GM21526 (cell line): ENCODE results near the gene CPED1.
"Not testable (repeated sequence)": the region's sequence is repeated elsewhere in the genome, so short reads cannot be mapped to it uniquely, and the experiment has no call there.

Source experiments
- ATAC-seq: cut with Tn5 transposase; IDR thresholded peaks from one replicate; pipeline ENCODE4 v1.9.1; 2021; ENCODE audit warnings: moderate library complexity; ENCODE audit not compliant: unreplicated experiment, low FRiP score

The CPED1 gene

GRCh38 chr7:121301446-121302213 is 313.1 kb downstream of the CPED1 start:
- ATAC-seq: no peak

- peak; percentile 94 for ATAC-seq
Measured at GRCh38 chr7:121302214-121302745, 313.8 kb downstream of the CPED1 start.

DNA sequence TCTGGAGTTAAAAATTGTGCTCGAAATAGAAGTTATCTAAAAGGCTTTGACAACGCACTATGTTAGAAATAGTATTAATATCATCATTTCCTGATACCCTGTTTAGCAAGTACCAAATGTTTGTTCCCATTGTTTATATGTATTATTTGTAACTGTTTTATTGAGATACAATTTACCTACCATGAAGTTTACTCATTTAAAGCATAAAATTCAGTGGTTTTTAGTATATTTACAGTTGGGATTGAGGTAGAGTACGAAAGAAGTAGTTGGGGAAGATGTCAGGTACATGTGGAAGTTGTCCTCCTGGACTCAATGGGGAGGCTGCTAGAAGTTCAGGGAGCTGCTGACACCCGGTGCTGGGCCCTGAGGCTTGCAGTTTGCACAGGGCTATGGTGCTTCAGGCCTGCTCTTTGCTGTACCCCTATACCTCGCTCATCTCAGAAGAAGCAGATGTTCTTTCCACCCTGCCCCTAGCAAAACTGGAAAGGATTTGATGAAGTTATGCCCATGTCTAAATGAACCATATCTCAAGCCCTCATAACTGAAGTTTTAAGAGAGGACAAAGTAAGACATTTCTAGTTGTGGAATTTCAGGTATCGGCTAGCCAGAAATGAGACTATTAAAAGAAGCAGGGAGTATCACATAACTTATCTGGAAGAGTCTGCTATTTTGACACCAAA is 315.1 kb downstream of the CPED1 start:
- ATAC-seq: no peak

- no peak for ATAC-seq
Measured at GRCh38 chr7:121304102-121304658, 315.7 kb downstream of the CPED1 start.

DNA sequence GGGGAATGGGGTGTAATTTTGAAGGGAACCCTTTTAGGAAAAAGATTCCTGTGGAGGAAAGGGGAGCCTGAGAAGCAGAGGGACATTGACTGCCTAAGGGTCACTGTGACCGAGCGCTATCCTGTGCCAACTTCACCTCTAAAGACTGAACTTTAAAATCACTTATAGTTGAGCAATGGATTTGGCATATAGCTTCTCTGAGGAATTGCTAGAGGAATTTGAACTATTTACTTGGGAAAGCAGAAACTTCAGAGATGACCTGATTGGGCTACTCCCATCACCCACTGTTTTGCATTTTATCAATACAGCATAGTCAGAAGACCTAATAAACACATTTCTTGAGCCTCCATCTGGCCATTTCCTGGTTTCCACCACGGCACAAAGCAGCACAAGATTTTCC is 316.6 kb downstream of the CPED1 start:
- no peak for ATAC-seq

GRCh38 chr7:121306565-121306964 is 318.1 kb downstream of the CPED1 start:
- no peak for ATAC-seq

GRCh38 chr7:121307021-121307574 is 318.6 kb downstream of the CPED1 start:
- ATAC-seq: no peak

DNA sequence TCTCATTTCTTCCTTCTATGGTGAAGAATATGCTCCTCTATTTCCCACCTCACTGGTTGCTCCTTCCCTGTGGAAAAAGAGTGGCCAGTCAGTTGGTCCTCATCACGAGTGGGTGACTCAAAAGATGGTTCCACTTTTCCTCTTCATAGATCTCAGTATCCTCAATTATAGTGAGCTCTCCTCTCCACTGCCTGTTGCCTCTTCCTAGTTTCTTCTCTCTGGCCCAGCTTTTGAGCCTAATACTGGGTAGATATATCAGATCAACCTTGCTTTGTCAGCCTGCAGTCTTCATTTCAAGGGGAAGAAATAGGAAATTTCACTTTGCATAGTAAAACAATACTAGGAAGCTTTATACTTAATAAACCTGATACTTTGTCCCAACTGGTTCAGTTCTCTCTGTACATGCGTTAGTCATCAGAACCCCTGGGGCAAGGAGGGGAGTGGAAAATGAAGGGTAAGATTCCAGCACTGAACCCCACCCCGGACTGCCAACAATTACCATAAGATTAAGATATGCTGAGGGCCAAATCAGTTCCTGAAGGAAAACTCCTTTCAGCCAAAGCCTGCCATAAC is 324.8 kb downstream of the CPED1 start:
- ATAC-seq: no peak

DNA sequence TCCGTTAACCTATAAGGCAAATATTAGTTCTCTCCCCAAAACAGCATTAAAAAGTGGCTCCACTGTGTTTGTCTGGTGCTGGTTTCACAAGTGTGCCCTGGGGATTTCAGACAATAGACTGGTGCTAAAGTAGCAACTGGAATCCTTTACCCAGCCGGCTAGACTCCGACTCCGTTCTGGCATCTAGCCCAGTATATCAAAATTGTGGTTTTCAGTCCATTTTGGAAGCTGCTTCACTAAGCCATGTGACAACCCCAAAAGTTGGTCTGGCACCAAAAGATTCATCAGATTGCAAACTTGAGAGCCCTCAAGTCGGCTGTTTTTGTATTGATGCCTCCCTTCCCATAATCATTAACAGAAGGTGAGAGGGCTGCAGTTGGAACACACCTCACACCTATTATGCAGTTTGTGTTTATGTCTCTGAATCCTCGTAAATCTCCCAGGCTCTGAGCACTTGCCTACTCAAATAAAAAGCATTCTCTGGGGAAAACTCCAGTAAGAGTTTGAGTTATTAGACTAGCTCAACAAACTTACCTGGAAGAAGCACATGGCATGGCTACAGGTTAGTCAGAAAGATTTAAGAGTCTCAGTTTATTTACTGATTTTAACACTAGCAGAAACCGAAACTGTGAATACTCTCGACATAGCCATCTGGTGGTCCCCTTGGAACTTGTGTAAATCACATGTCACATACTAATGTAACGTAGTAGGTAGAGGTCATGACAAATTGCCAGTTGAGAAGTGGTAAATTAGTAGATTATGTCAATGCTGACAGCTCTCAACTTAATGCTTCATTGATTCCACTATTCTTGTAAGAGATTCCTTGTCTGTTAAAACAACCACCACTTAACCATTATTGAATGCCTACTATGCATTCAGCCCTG is 325.5 kb downstream of the CPED1 start:
- ATAC-seq: peak; percentile 98

DNA sequence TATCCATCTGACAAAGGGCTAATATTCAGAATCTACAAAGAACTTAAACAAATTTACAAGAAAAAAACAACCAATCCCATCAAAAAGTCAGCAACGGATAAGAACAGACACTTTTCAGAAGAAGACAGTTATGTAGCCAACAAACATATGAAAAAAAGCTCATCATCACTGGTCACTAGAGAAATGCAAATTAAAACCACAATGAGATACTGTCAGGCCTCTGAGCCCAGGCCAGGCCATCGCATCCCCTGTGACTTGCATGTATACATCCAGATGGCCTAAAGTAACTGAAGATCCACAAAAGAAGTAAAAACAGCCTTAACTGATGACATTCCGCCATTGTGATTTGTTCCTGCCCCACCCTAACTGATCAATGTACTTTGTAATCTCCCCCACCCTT is 326.7 kb downstream of the CPED1 start:
- ATAC-seq: not testable (repeated sequence)

DNA sequence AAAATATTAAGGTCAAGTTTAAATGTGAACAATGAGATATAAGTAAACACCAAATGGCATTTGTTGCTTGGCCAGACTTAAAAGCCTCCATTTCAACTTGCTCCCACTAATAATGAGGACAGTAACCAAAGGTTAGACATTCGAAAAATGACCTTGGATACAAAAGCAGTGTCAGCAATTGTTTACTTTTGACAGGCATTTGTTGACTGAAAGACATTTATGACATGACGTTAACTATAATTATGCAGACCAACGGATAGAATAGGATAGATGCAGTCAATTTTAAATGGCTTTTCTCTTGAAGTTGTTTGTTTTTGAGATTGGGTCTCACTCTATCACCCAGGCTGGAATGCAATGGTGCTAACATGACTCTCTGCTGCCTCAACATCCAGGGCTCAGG is 333.9 kb downstream of the CPED1 start:
- no peak for ATAC-seq

DNA sequence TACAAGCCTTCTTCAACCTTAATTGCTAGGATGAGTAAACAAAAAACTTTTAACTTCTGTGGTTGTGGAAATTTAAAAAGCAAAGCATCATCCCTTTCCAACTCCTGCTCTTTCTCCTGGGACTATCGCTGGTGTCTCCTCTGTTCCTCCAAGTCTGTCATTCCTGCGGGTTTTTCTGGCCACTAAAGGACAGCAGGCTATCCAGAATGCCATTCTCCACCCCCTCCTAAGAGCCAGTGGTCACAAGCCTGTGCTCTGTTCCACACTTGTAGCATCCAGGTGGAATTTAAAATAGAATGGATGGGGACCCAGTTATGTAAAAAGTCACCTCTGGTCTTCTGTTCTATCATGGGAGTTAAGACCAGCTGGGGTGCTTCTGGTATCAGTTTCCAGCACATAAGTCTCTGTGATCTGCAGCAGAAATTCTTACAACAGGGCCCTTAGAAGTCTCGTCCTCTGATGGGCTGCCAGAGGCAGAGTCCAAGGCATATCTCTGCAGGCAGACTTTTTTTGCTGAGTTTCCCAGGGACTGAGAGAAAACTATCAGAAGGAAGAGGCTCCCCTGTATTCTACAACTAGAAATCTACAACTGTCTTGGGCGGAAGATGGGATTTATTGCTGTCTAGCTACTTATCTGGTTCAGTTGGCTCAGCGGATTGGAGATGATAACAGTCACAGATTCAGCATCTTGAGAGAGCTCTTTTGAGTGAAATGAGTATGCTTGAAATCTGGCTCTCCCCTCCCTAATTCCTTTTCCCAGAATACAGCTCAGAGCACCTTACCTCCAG is 335.2 kb downstream of the CPED1 start:
- no peak for ATAC-seq

GRCh38 chr7:121327671-121328070 is 339.2 kb downstream of the CPED1 start:
- no peak for ATAC-seq

DNA sequence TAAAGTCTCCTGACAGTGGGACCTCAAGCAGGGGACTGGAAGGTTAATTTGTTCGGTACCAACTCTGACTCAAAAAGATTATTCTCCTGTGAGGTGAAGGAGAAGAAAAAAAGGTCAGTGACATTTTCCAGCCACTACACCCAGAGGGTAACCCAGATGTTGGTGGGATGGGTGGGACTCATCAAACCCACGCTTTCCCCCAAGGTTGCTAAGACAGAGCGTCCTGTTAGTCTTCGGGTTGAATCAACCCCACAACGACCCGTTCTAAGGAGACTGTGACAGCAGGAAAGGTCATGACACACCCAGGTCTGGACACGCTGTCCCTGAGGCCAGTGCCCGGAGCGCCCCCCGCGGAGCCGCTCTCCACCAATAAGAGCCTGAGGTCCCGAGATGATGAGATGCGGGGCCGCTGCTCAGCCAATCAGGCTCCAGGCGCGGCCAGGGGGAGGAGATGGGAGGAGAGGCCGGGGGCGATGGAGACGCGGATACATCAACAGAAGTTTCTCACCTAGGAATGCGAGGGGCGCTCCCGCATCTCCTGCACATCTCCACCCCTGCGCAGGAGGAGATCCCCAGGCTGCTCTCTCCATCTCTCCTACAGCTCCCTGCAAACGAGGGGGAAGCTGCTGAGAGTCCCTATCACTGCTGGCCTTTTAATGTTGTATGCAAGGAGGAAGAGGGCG is 340.1 kb downstream of the CPED1 start, which contains the start of gene WNT16:
Gene WNT16 (plus strand): TSS at position 493 of the 683 bp plus-strand sequence. CDS start 293 bp downstream, outside the sequence.
- ATAC-seq: no peak

DNA sequence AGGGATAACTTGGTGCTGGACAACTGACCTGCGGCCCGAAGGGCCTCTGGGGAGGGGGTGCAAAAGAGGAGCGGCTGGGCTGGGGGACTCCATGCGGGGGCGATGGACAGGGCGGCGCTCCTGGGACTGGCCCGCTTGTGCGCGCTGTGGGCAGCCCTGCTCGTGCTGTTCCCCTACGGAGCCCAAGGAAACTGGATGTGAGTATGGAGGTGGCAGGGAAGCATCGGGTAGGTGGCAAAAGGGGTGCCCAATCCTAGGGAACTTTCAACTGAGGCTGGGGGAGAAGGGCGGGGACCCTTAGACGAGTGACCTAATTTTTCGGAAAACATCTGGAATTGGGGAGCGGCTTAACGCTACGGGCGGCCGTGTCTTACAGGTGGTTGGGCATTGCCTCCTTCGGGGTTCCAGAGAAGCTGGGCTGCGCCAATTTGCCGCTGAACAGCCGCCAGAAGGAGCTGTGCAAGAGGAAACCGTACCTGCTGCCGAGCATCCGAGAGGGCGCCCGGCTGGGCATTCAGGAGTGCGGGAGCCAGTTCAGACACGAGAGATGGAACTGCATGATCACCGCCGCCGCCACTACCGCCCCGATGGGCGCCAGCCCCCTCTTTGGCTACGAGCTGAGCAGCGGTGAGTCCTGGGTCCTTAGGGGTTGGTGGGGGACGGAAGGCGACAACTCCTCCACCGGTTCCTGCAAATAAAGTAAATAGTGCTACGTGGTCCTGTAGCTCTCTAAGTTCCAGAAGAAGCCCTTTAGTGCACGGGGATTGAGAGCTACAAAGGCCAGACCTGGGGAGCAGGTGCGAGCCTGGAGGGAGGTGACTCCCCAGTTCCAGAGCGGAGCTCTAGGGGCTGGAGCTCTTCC is 340.9 kb downstream of the CPED1 start:
- ATAC-seq: peak; percentile 68

DNA sequence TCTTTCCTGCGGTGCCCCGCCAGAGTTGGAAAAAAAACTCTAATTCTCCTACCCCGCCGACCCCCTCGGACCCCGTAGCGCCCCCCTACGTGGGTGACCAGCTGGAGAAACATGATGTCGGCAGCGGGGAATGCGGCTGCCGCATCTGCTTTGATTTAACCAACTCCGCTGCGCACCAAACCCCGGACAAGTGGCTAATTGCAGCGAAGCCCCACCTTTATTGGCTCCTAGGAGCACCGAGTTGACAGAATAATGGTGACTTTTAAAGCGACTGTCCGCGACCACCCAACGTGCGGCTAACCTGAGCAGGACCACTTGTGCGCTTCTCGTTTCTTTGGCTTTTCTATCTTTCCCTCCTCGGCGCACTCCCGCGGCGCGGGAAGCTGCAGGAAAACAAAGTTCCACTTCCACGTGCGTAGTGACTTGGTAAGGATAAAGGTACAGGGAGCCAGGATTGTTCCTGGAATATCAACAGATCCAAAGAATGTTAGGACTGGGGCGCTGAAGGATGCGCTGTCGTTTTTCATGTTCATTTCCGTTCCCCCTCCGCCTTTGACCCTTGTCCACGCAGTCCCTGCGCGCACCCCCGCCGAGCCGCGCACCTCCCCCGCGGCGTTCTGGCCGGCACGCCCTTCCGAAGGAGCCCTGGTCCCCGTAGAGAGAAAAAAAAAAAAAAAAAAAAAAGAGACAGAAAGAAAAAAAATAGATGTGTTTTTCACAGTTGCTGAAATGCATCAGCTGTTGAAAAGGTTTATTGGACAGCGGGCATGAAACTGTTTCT is 341.7 kb downstream of the CPED1 start:
- peak; percentile 36 for ATAC-seq

DNA sequence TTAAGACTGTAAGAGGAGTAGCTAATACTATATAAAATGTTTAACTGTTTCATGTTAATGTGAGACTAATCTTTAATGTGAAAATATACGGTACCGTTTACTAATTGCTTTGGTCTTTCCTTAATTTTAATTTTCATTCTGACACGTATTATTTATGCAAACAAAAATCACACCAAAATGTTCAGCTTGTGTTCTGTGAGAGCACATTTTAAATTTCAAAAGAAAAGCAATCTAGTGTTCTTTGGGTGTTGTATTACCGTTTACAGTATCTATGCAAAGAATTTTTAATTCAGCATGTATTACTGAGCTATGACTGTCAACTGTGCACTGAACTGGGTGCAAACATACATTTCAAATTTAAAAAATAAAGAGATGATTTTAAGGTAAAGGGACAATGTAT is 342.5 kb downstream of the CPED1 start:
- ATAC-seq: no peak
